Right lobe of liver (tissue), 6 donors: Measurements from ENCODE around the gene CDC14A. TPM values are rescaled to one million over a fixed set of nuclear protein-coding genes. Genes with fewer than 3 reads are reported as not detected.

ENCODE experiments used
- ATAC-seq, 4 donors: fragments of 200-7000 bp; cut with Tn5 transposase; one replicate each; pipeline ENCODE4 v1.9.1; 2020; ENCODE audit warnings: mild to moderate bottlenecking in 4 of 4, moderate library complexity in 4 of 4
- DNase-seq, 3 donors: peaks; one replicate each; pipeline ENCODE4 v3.0.0-alpha.2; 2020
- H3K27ac ChIP-seq, 3 donors: fragments of 200-600 bp; one replicate each; pipeline ENCODE4 v1.8.0; 2022
- H3K27me3 ChIP-seq, 2 donors: fragments of 200-600 bp; one replicate each; pipeline ENCODE4 v1.8.0; 2022
- H3K36me3 ChIP-seq, 4 donors: fragments of 200-600 bp; sonication (generic) in 1 of 4; one replicate each; pipeline versions ENCODE4 v1.5.1 to v1.8.0; 2017 to 2022; ENCODE audit warnings: control low read depth in 1 of 4
- H3K4me1 ChIP-seq, 4 donors: fragments of 200-600 bp; sonication (generic) in 1 of 4; one replicate each; pipeline versions ENCODE4 v1.5.1 to v1.8.0; 2017 to 2022; ENCODE audit warnings: control low read depth in 1 of 4
- H3K4me3 ChIP-seq, 3 donors: fragments of 200-600 bp; one replicate each; pipeline ENCODE4 v1.8.0; 2022
- H3K9me3 ChIP-seq, 4 donors: fragments of 200-600 bp; sonication (generic) in 1 of 4; one replicate each; pipeline versions ENCODE4 v1.5.1 to v1.8.0; 2017 to 2022; ENCODE audit warnings: control low read depth in 1 of 4
- POLR2A ChIP-seq: fragments of 450-650 bp; IDR thresholded peaks from one replicate; pipeline ENCODE4 v1.6.1; 2017; ENCODE audit warnings: antibody characterized with exemption, mild to moderate bottlenecking
- WGBS: methylation state at CpG from one replicate; pipeline ENCODE4 v1.1.6; 2018; ENCODE audit warnings: low coverage, low lambda C conversion rate; ENCODE audit not compliant: insufficient coverage; ENCODE audit errors: missing lambda C conversion rate; 5-methylcytosine and 5-hydroxymethylcytosine counted together
- intact Hi-C, 2 donors: fragments of 100-400 bp; cut with DNase I; formaldehyde crosslinking; loops; one replicate each; pipeline versions ENCODE4 v1.11.2 to v1.14.1; 2022
- total RNA-seq, 6 experiments: library from RNA; depleted of rRNA in 2 of 6; stranded (reverse); fragments of >200 nt in 2 of 6; fragmentation: NEBNext Ultra II Directional in 3 of 6; extraction: Animal tissue kit (Norgen Biotek cat#: 25700) in 3 of 6; gene quantifications; one replicate each; pipeline versions ENCODE4 v1.1.0 to v1.2.4, GENCODE V29; 2016 to 2023
- TF ChIP-seq, protein P1 (sequence below), 4 donors: fragments of 200-600 bp in 3 of 4; fragments of 450-650 bp in 1 of 4; IDR thresholded peaks; one replicate each; pipeline versions ENCODE4 v1.5.1 to v1.8.0; 2016 to 2022; ENCODE audit warnings: antibody characterized with exemption in 4 of 4, mild to moderate bottlenecking in 2 of 4
- donor health status: DM: no; HTN: yes; CAD: no.
- donor health status: DM: no; HTN: no; CAD: no.
- donor health status: DM: no; HTN: no; CAD: no.
- donor health status: DM: no; HTN: yes; CAD: no.
- donor health status: DM: no; HTN: yes; CAD: no.

CDC14A gene
- total RNA-seq, 6 experiments from 2014 or later = 1.1 to 3.3 (median 1.6) TPM

DNA sequence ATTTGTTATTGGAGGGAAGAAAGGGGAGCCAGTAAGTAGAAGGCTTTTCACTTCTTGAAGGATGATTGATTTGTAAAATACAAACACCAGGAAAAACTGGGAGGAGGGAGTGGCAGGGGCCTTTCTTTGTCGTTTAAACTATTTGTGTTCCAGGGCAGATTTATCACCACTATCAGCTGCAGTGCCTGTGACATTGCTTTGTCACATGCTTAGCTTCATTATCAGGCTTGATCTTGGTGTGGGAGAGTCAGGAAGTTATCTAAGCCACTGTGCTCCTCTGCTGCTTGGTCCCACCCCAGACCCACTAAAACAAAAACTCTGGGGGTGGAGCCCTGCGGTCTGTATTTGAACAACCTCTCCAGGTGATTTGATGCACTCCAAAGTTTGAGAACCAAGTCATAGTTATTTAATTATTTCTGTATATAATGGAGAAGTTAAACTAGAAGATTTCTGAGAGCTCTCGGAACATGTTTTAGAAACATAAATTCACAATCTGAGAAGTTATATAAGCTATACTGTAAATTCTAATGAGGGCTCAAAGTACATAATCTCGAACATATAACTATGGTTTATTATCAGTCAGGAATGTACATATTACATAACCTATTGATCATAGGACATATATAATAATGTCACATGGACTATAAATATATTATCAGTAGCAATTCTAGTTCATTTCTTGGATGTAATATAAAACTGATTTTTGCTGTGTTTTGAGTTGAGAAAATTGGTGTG is 87.9 kb downstream of the CDC14A start:
- Histone ChIP-seq H3K9me3 (no peaks in the 10 kb centered on the region), H3K27me3 (no peaks in the 10 kb centered on the region), H3K27ac (no peak overlapping the region), H3K4me3 (no peak overlapping the region), H3K4me1 (no peaks in the 10 kb centered on the region), H3K36me3 (no peaks in the 10 kb centered on the region)
- DNase-seq (no peak), ATAC-seq (peak; percentile 34 to 44 (median 42))
- TF ChIP-seq POLR2A = no peak
- TF ChIP-seq, protein P1, sequence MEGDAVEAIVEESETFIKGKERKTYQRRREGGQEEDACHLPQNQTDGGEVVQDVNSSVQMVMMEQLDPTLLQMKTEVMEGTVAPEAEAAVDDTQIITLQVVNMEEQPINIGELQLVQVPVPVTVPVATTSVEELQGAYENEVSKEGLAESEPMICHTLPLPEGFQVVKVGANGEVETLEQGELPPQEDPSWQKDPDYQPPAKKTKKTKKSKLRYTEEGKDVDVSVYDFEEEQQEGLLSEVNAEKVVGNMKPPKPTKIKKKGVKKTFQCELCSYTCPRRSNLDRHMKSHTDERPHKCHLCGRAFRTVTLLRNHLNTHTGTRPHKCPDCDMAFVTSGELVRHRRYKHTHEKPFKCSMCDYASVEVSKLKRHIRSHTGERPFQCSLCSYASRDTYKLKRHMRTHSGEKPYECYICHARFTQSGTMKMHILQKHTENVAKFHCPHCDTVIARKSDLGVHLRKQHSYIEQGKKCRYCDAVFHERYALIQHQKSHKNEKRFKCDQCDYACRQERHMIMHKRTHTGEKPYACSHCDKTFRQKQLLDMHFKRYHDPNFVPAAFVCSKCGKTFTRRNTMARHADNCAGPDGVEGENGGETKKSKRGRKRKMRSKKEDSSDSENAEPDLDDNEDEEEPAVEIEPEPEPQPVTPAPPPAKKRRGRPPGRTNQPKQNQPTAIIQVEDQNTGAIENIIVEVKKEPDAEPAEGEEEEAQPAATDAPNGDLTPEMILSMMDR (IDR thresholded peaks at IDR 0.05) = no peak
- intact Hi-C loops = no loop called here
- WGBS = 47% methylated on average over 3 of the region's 4 CpGs

DNA sequence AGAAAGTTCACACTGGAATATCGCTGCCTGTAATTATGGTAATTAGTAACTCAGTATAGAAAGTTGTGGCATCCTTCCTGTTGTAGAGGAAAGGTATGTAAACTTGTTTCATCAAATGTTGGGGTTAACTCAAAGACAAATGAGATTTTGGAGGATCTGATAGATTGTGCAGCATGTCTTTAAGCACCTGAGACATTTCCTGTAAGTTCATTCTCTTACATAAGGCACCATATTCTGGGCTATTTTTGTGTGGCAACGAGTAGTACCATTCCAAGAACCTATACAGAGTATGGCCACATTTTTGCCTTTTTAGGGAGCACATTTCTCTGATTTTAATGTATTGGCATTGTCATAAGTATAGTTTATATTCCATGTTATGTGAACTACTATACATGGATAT is 88.8 kb downstream of the CDC14A start:
- intact Hi-C loops = no loop called here
- Histone ChIP-seq H3K4me1 (no peaks in the 10 kb centered on the region), H3K27me3 (no peaks in the 10 kb centered on the region), H3K27ac (no peak overlapping the region), H3K36me3 (no peaks in the 10 kb centered on the region), H3K4me3 (no peak overlapping the region), H3K9me3 (no peaks in the 10 kb centered on the region)
- no peak for DNase-seq
- ATAC-seq = no peak
- 86% methylated on average over 2 of the region's 2 CpGs for whole genome bisulfite sequencing
- TF ChIP-seq, protein P1 (IDR thresholded peaks at IDR 0.05) = no peak
- TF ChIP-seq POLR2A = no peak

DNA sequence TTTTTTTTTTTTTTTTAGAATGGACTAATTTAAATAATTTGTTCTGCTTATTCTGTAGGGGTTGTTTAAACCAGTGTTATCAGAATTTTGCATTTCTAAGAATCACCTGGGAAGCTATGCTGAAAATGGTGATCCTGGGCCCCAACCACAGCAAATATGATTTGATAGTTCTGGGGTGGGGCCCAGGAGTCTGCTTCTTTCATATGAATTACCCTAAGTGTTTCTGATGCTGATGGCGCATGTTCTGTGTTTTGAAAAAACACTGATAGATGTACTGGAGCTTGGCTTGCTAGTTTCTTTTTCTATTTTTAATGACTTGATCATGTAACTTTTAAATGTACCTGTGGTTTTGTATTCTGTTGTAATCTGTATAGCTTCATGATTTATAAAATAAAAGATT is 89.3 kb downstream of the CDC14A start:
- TF ChIP-seq POLR2A = no peak
- TF ChIP-seq, protein P1 (IDR thresholded peaks at IDR 0.05) = no peak
- H3K27me3 ChIP-seq = no peaks in the 10 kb centered on the region
- no peaks in the 10 kb centered on the region for H3K9me3 ChIP-seq
- intact Hi-C loops = no loop called here
- no peak for ATAC-seq
- no peak overlapping the region for H3K4me3 ChIP-seq
- no peaks in the 10 kb centered on the region for H3K36me3 ChIP-seq
- no peak overlapping the region for H3K27ac ChIP-seq
- H3K4me1 ChIP-seq = no peaks in the 10 kb centered on the region
- DNase-seq = no peak
- WGBS = 75% methylated on average over 1 of the region's 1 CpG

DNA sequence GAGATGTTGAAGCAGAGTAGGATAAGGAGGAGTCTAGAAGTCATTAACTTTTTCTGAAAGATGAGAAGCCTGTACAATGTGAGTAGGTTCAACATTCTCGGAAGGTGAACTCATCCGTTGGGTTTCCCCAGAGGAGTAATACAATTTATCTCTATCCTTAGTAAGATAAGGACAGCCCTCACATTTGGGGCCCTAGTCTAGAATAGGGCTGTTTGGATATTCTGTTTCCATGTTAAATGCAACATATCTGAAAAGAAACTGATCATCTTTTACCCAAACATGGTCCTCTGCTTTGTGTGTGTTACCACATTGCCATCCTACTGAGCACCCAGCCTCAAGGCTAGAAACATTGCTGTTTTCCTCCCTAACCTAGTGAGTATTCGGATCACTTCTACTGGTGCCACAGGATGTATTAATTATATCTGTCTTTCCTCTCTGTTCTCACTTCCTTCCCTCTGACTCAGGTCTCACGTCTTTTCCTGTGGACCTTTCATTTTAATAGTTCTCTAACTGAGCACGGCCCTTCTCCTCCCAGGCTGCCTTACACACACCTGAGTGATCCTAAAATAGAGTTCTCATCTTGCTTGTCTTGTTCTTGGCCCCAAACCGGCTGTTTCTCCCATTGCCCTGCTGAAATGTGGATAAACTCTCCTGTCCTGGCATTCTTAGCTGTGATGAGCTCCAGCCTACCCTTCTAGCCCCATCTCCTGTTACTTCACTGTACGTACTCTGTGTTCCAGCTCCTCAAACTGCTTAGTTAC is 91.7 kb downstream of the CDC14A start:
- no peak overlapping the region for H3K27ac ChIP-seq
- no peaks in the 10 kb centered on the region for H3K27me3 ChIP-seq
- H3K9me3 ChIP-seq = no peaks in the 10 kb centered on the region
- intact Hi-C loops = no loop called here
- WGBS = 57% methylated on average over 7 of the region's 7 CpGs
- TF ChIP-seq, protein P1 (IDR thresholded peaks at IDR 0.05) = no peak
- no peak for TF ChIP-seq POLR2A
- no peaks in the 10 kb centered on the region for H3K4me1 ChIP-seq
- ATAC-seq = peak; percentile 39 to 65 (median 54)
- no peak for DNase-seq
- no peaks in the 10 kb centered on the region for H3K36me3 ChIP-seq
- H3K4me3 ChIP-seq = no peak overlapping the region
